SK-N-SH treated with all-trans-retinoic acid at 6 μM for 48 hours (cell line): ENCODE measurements around the gene ESPL1.

ENCODE experiments used
- ATAC-seq: fragments of 200-7000 bp; cut with Tn5 transposase; 3 replicates; pipeline ENCODE4 v1.9.1; 2020; ENCODE audit warnings: mild to moderate bottlenecking, moderate library complexity
- BACH2 ChIP-seq: fragments of 250-450 bp; sonication (Bioruptor Pico); IDR thresholded peaks from 2 replicates; pipeline ENCODE4 v1.9.0; 2021; ENCODE audit warnings: mild to moderate bottlenecking, borderline replicate concordance
- CSDC2 ChIP-seq: fragments of 250-450 bp; sonication (Bioruptor Pico); IDR thresholded peaks from 2 replicates; pipeline ENCODE4 v1.5.0; 2020; ENCODE audit warnings: mild to moderate bottlenecking, moderate library complexity
- ESRRG ChIP-seq: fragments of 250-450 bp; sonication (Bioruptor Pico); IDR thresholded peaks from 2 replicates; pipeline ENCODE4 v1.6.1; 2021; ENCODE audit warnings: mild to moderate bottlenecking
- ISL1 ChIP-seq: fragments of 250-450 bp; sonication (Bioruptor Pico); IDR thresholded peaks from 2 replicates; pipeline ENCODE4 v2.1.2; 2022; ENCODE audit warnings: mild to moderate bottlenecking, moderate library complexity
- OSR1 ChIP-seq: fragments of 250-450 bp; sonication (Bioruptor Pico); IDR thresholded peaks from 2 replicates; pipeline ENCODE4 v1.8.0; 2022; ENCODE audit warnings: moderate library complexity, mild to moderate bottlenecking, inconsistent platforms
- PPARA ChIP-seq: fragments of 250-450 bp; sonication (Bioruptor Pico); IDR thresholded peaks from 2 replicates; pipeline ENCODE4 v1.5.0; 2020; ENCODE audit warnings: mild to moderate bottlenecking, borderline replicate concordance
- RARB ChIP-seq: fragments of 250-450 bp; sonication (Bioruptor Pico); IDR thresholded peaks from 2 replicates; pipeline ENCODE4 v1.8.0; 2021; ENCODE audit warnings: mild to moderate bottlenecking, moderate library complexity
- SNAI2 ChIP-seq: fragments of 250-450 bp; sonication (Bioruptor Pico); IDR thresholded peaks from 2 replicates; pipeline ENCODE4 v1.5.0; 2020; ENCODE audit warnings: mild to moderate bottlenecking, moderate library complexity
- TOX ChIP-seq: fragments of 250-450 bp; sonication (Bioruptor Pico); IDR thresholded peaks from 2 replicates; pipeline ENCODE4 v1.8.0; 2021; ENCODE audit warnings: mild to moderate bottlenecking, moderate library complexity, borderline replicate concordance
- ZC3H10 ChIP-seq: fragments of 250-450 bp; sonication (Bioruptor Pico); IDR thresholded peaks from 2 replicates; pipeline ENCODE4 v1.5.1; 2021; ENCODE audit warnings: mild to moderate bottlenecking, moderate library complexity
- ZFP3 ChIP-seq: fragments of 250-450 bp; sonication (Bioruptor Pico); IDR thresholded peaks from 2 replicates; pipeline ENCODE4 v1.5.0; 2020; ENCODE audit warnings: mild to moderate bottlenecking, moderate library complexity
- ZFP30 ChIP-seq: fragments of 450-650 bp; formaldehyde crosslinking; IDR thresholded peaks from 2 replicates; pipeline ENCODE4 v1.5.0; 2022; ENCODE audit warnings: mild to moderate bottlenecking, moderate library complexity
- ZNF565 ChIP-seq: fragments of 450-650 bp; formaldehyde crosslinking; conservative IDR thresholded peaks from 2 replicates; pipeline ENCODE4 v1.5.0; 2020; ENCODE audit warnings: low read depth, mild to moderate bottlenecking, moderate library complexity
- ZNF70 ChIP-seq: fragments of 450-650 bp; formaldehyde crosslinking; IDR thresholded peaks from 2 replicates; pipeline ENCODE4 v1.5.0; 2020; ENCODE audit warnings: mild to moderate bottlenecking, moderate library complexity
- ZNF8 ChIP-seq: fragments of 450-650 bp; formaldehyde crosslinking; IDR thresholded peaks from 2 replicates; pipeline ENCODE4 v1.5.0; 2020; ENCODE audit warnings: mild to moderate bottlenecking, moderate library complexity
- TF ChIP-seq, protein P1 (sequence below): fragments of 250-450 bp; sonication (Bioruptor Pico); IDR thresholded peaks from 2 replicates; pipeline ENCODE4 v1.5.0; 2020; ENCODE audit warnings: mild to moderate bottlenecking, moderate library complexity
- TF ChIP-seq, protein P2 (sequence below): fragments of 250-450 bp; sonication (Bioruptor Pico); IDR thresholded peaks from 2 replicates; pipeline ENCODE4 v1.8.0; 2021; ENCODE audit warnings: low read depth, mild to moderate bottlenecking, moderate library complexity, borderline replicate concordance
- TF ChIP-seq, protein P3 (sequence below): fragments of 250-450 bp; sonication (Bioruptor Pico); IDR thresholded peaks from 2 replicates; pipeline ENCODE4 v1.5.1; 2020; ENCODE audit warnings: low read depth, mild to moderate bottlenecking, moderate library complexity
- TF ChIP-seq, protein P4 (sequence below): fragments of 250-450 bp; sonication (Bioruptor Pico); IDR thresholded peaks from 2 replicates; pipeline ENCODE4 v1.5.1; 2021; ENCODE audit warnings: mild to moderate bottlenecking, moderate library complexity
- TF ChIP-seq, protein P5 (sequence below): fragments of 250-450 bp; sonication (Bioruptor Pico); IDR thresholded peaks from 2 replicates; pipeline ENCODE4 v1.8.0; 2020; ENCODE audit warnings: mild to moderate bottlenecking, moderate library complexity, borderline replicate concordance

The ESPL1 gene

DNA sequence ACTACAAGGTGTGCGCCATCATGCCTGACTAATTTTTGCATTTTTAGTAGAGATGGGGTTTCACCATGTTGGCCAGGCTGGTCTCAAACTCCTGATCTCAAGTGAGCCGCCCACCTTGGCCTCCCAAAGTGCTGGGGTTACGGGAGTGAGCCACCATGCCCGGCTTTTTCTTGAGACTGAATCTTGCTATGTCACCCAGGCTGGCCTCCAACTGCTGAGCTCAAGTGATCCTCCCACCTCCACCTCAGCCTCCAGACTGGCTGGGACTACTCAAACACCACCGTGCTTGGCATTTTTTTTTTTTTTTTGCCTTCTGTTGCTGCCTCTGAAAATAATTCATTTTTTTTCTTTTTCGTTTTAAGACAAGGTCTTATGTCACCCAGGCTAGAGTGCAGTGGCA is 8.2 kb upstream of the ESPL1 start:
- no peak for ATAC-seq
- TF ChIP-seq ZNF8 (CRISPR knock-in tag): no peak
- no peak for TF ChIP-seq ZFP3 (CRISPR knock-in tag)
- TF ChIP-seq, protein P1, sequence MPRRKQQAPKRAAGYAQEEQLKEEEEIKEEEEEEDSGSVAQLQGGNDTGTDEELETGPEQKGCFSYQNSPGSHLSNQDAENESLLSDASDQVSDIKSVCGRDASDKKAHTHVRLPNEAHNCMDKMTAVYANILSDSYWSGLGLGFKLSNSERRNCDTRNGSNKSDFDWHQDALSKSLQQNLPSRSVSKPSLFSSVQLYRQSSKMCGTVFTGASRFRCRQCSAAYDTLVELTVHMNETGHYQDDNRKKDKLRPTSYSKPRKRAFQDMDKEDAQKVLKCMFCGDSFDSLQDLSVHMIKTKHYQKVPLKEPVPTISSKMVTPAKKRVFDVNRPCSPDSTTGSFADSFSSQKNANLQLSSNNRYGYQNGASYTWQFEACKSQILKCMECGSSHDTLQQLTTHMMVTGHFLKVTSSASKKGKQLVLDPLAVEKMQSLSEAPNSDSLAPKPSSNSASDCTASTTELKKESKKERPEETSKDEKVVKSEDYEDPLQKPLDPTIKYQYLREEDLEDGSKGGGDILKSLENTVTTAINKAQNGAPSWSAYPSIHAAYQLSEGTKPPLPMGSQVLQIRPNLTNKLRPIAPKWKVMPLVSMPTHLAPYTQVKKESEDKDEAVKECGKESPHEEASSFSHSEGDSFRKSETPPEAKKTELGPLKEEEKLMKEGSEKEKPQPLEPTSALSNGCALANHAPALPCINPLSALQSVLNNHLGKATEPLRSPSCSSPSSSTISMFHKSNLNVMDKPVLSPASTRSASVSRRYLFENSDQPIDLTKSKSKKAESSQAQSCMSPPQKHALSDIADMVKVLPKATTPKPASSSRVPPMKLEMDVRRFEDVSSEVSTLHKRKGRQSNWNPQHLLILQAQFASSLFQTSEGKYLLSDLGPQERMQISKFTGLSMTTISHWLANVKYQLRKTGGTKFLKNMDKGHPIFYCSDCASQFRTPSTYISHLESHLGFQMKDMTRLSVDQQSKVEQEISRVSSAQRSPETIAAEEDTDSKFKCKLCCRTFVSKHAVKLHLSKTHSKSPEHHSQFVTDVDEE (CRISPR knock-in tag): no peak

DNA sequence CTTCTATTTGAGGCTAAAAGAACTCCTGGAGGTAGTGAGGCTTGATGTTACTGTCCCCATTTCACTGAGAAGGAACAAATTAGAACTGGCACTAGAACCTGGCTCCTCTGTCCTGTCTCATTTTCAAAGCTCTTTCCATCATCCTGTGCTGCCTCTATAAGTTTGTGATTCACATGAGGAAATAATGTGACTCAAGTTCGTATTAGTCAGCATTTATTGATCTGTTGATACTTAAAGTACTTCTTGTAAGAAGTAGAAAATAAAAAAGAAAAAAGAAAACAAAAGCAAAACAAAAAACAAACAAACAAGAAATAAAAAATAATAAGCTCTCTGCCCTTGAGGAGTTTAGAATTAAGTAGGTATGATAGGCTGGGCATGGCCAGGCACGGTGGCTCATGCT is 2.3 kb upstream of the ESPL1 start:
- TF ChIP-seq, protein P2, sequence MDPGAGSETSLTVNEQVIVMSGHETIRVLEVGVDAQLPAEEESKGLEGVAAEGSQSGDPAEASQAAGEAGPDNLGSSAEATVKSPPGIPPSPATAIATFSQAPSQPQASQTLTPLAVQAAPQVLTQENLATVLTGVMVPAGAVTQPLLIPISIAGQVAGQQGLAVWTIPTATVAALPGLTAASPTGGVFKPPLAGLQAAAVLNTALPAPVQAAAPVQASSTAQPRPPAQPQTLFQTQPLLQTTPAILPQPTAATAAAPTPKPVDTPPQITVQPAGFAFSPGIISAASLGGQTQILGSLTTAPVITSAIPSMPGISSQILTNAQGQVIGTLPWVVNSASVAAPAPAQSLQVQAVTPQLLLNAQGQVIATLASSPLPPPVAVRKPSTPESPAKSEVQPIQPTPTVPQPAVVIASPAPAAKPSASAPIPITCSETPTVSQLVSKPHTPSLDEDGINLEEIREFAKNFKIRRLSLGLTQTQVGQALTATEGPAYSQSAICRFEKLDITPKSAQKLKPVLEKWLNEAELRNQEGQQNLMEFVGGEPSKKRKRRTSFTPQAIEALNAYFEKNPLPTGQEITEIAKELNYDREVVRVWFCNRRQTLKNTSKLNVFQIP: no peak
- TF ChIP-seq, protein P3, sequence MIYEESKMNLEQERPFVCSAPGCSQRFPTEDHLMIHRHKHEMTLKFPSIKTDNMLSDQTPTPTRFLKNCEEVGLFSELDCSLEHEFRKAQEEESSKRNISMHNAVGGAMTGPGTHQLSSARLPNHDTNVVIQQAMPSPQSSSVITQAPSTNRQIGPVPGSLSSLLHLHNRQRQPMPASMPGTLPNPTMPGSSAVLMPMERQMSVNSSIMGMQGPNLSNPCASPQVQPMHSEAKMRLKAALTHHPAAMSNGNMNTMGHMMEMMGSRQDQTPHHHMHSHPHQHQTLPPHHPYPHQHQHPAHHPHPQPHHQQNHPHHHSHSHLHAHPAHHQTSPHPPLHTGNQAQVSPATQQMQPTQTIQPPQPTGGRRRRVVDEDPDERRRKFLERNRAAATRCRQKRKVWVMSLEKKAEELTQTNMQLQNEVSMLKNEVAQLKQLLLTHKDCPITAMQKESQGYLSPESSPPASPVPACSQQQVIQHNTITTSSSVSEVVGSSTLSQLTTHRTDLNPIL: no peak
- TF ChIP-seq RARB (CRISPR knock-in tag) (no peak), SNAI2 (no peak), BACH2 (CRISPR knock-in tag) (no peak), ESRRG (CRISPR knock-in tag) (no peak), ZNF565 (CRISPR knock-in tag) (no peak), OSR1 (no peak), ZNF8 (CRISPR knock-in tag) (no peak), ZFP3 (CRISPR knock-in tag) (no peak), ZFP30 (CRISPR knock-in tag) (no peak), ZC3H10 (CRISPR knock-in tag) (no peak), ISL1 (CRISPR knock-in tag) (no peak), PPARA (CRISPR knock-in tag) (no peak), CSDC2 (no peak), ZNF70 (CRISPR knock-in tag) (no peak), TOX (CRISPR knock-in tag) (no peak)
- TF ChIP-seq, protein P1 (CRISPR knock-in tag): no peak
- TF ChIP-seq, protein P4, sequence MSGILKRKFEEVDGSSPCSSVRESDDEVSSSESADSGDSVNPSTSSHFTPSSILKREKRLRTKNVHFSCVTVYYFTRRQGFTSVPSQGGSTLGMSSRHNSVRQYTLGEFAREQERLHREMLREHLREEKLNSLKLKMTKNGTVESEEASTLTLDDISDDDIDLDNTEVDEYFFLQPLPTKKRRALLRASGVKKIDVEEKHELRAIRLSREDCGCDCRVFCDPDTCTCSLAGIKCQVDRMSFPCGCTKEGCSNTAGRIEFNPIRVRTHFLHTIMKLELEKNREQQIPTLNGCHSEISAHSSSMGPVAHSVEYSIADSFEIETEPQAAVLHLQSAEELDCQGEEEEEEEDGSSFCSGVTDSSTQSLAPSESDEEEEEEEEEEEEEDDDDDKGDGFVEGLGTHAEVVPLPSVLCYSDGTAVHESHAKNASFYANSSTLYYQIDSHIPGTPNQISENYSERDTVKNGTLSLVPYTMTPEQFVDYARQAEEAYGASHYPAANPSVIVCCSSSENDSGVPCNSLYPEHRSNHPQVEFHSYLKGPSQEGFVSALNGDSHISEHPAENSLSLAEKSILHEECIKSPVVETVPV (CRISPR knock-in tag): no peak
- TF ChIP-seq, protein P5, sequence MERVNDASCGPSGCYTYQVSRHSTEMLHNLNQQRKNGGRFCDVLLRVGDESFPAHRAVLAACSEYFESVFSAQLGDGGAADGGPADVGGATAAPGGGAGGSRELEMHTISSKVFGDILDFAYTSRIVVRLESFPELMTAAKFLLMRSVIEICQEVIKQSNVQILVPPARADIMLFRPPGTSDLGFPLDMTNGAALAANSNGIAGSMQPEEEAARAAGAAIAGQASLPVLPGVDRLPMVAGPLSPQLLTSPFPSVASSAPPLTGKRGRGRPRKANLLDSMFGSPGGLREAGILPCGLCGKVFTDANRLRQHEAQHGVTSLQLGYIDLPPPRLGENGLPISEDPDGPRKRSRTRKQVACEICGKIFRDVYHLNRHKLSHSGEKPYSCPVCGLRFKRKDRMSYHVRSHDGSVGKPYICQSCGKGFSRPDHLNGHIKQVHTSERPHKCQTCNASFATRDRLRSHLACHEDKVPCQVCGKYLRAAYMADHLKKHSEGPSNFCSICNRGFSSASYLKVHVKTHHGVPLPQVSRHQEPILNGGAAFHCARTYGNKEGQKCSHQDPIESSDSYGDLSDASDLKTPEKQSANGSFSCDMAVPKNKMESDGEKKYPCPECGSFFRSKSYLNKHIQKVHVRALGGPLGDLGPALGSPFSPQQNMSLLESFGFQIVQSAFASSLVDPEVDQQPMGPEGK: no peak
- ATAC-seq: no peak
